Heart left ventricle (tissue), 16 donors: ENCODE results near the gene PCIF1. TPM values are rescaled to one million over a fixed set of nuclear protein-coding genes. Genes with fewer than 3 reads are reported as not detected.

Experiments
- ATAC-seq, 4 donors: fragments of 200-7000 bp; cut with Tn5 transposase; one replicate each; pipeline ENCODE4 v1.9.1; 2020 to 2022; ENCODE audit warnings: moderate library complexity in 4 of 4, mild to moderate bottlenecking in 3 of 4, moderate number of reproducible peaks in 1 of 4
- DNase-seq, 5 donors: peaks; one replicate each; pipeline ENCODE4 v3.0.0-alpha.2; 2020
- H3K27ac ChIP-seq, 12 donors: fragments of 200-600 bp; sonication (generic) in 4 of 12; one replicate each; pipeline versions ENCODE4 v1.5.0 to v1.8.0; 2016 to 2022; ENCODE audit warnings: mild to moderate bottlenecking in 2 of 12
- H3K27me3 ChIP-seq, 9 donors: fragments of 200-600 bp; sonication (generic) in 2 of 9; one replicate each; pipeline versions ENCODE4 v1.5.1 to v1.8.0; 2016 to 2022; ENCODE audit warnings: mild to moderate bottlenecking in 3 of 9
- H3K36me3 ChIP-seq, 9 donors: fragments of 200-600 bp; sonication (generic) in 2 of 9; one replicate each; pipeline versions ENCODE4 v1.5.0 to v1.8.0; 2018 to 2022; ENCODE audit warnings: mild to moderate bottlenecking in 2 of 9
- H3K4me1 ChIP-seq, 12 donors: fragments of 200-600 bp; sonication (generic) in 4 of 12; one replicate each; pipeline versions ENCODE4 v1.5.0 to v1.8.0; 2016 to 2022; ENCODE audit warnings: mild to moderate bottlenecking in 3 of 12
- H3K4me3 ChIP-seq, 12 donors: fragments of 200-600 bp; sonication (generic) in 4 of 12; one replicate each; pipeline versions ENCODE4 v1.5.0 to v1.8.0; 2017 to 2022; ENCODE audit warnings: mild to moderate bottlenecking in 9 of 12, moderate library complexity in 4 of 12
- H3K9me3 ChIP-seq, 12 donors: fragments of 200-600 bp; sonication (generic) in 4 of 12; one replicate each; pipeline versions ENCODE4 v1.5.0 to v1.8.0; 2016 to 2022; ENCODE audit warnings: mild to moderate bottlenecking in 1 of 12
- CTCF ChIP-seq, 12 donors: fragments of 200-600 bp; sonication (generic) in 4 of 12; IDR thresholded peaks; one replicate each; pipeline versions ENCODE4 v1.5.0 to v1.8.0; 2018 to 2022; ENCODE audit warnings: antibody characterized with exemption in 12 of 12, mild to moderate bottlenecking in 5 of 12
- POLR2A ChIP-seq, 2 donors: fragments of 450-650 bp; IDR thresholded peaks; one replicate each; pipeline ENCODE4 v1.6.1; 2017; ENCODE audit warnings: antibody characterized with exemption in 2 of 2, mild to moderate bottlenecking in 2 of 2, moderate library complexity in 2 of 2
- WGBS, 4 donors: extraction: QIAGEN DNeasy Blood & Tissue Kit in 2 of 4; methylation state at CpG; one replicate each; pipeline versions ENCODE4 v1.1.5 to v1.1.7; 2013 to 2018; 5-methylcytosine and 5-hydroxymethylcytosine counted together
- intact Hi-C, 10 donors: fragments of 100-400 bp; cut with DNase I; formaldehyde crosslinking; loops; one replicate each; pipeline versions ENCODE4 v1.11.1 to v1.14.2; 2022
- polyA plus RNA-seq, 2 donors: library from polyadenylated mRNA; stranded (reverse); fragments of 200-250 nt; gene quantifications; one replicate each; pipeline ENCODE4 v1.2.3, GENCODE V29; 2013
- total RNA-seq, 9 donors: library from RNA; depleted of rRNA in 2 of 9; stranded (reverse); fragments of >200 nt in 2 of 9; fragmentation: NEBNext Ultra II Directional in 3 of 9; extraction: Animal tissue kit (Norgen Biotek cat#: 25700) in 3 of 9; gene quantifications; one replicate each; pipeline versions ENCODE4 v1.1.0 to v1.2.4, GENCODE V29; 2016 to 2023
- donor health status: ischemic (EF 13 %, LVEDD 7.1; RV severe dilation, severe dysfunction).
- donor health status: healthy with polysubstance abuse.
- donor health status: DM: no; HTN: yes; CAD: no.
- donor health status: DM: no; HTN: no; CAD: no.
- donor health status: ischemic (EF 25% LVEDD 6.9; RV normal size, moderate dysfunction).
- donor health status: ischemic (EF 25% LVEDD 5.7; RV mildly dilated, moderate dysfunction).
- donor health status: healthy.
- donor health status: DM: yes; HTN: yes; CAD: no.
- donor health status: ischemic (EF 35%, LVEDD 5.7; RV mildly dilated, moderate dysfunction).
- donor health status: nonischemic (EF 11% LVEDD 7.7; RV severe dilation, severe dysfunction).
- donor health status: DM: yes; HTN: yes; CAD: no.
- donor health status: PGD.
- donor health status: ischemic (EF 29% LVEDD 5.4; RV normal size, mild dysfunction).
- donor health status: nonischemic (EF 23%, LVEDD 6.1; RV moderate dilation, normal function).

PCIF1 gene
- total and polyA plus RNA-seq, 11 donors = 17.5 to 40.2 (median 28.2) TPM

GRCh38 chr20:45949542-45950329 is 15.3 kb downstream of the PCIF1 start:
- ATAC-seq (peak in 1 of 4 donors; percentile 3), DNase-seq (no peak)
- peaks cover 0 to 29% (median 0%) of the 10 kb centered on the region in 12 donors for H3K4me1 ChIP-seq
- no peaks in the 10 kb centered on the region for H3K9me3 ChIP-seq
- WGBS, 4 donors = 76 to 94% (median 82%) methylated on average over 7 to 13 of the region's 13 CpGs
- TF ChIP-seq POLR2A (IDR thresholded peaks at IDR 0.05) = no peak
- TF ChIP-seq CTCF (IDR thresholded peaks at IDR 0.05) = no peak
- H3K27ac ChIP-seq = no peak overlapping the region
- no peak overlapping the region for H3K4me3 ChIP-seq
- intact Hi-C loops = no loop called here
- H3K27me3 ChIP-seq = no peaks in the 10 kb centered on the region
- H3K36me3 ChIP-seq = peaks cover 0 to 100% (median 92%) of the 10 kb centered on the region in 9 donors

- no peak overlapping the region for H3K4me3 ChIP-seq
These were observed 15.8 kb downstream of the PCIF1 start for GRCh38 chr20:45950330-45950646.

GRCh38 chr20:45951925-45952834 is 17.7 kb downstream of the PCIF1 start:
- WGBS, 4 donors = 90 to 95% (median 94%) methylated on average over 15 to 19 of the region's 19 CpGs
- Histone ChIP-seq H3K27me3 (no peaks in the 10 kb centered on the region), H3K27ac (no peak overlapping the region), H3K4me1 (peaks cover 0 to 5% (median 0%) of the 10 kb centered on the region in 12 donors), H3K9me3 (no peaks in the 10 kb centered on the region), H3K4me3 (no peak overlapping the region), H3K36me3 (peaks cover 0 to 99% (median 84%) of the 10 kb centered on the region in 9 donors)
- no peak for ATAC-seq
- intact Hi-C loops = no loop called here
- no peak for DNase-seq
- no peak for TF ChIP-seq POLR2A (IDR thresholded peaks at IDR 0.05)
- no peak for TF ChIP-seq CTCF (IDR thresholded peaks at IDR 0.05)

More at GRCh38 chr20:45950330-45950646, 15.8 kb downstream of the PCIF1 start:
- TF ChIP-seq CTCF (IDR thresholded peaks at IDR 0.05) (no peak), POLR2A (IDR thresholded peaks at IDR 0.05) (no peak)
- H3K4me1 ChIP-seq = peaks cover 0 to 24% (median 0%) of the 10 kb centered on the region in 12 donors
- H3K27me3 ChIP-seq = no peaks in the 10 kb centered on the region
- no peak overlapping the region for H3K27ac ChIP-seq
- peaks cover 0 to 100% (median 87%) of the 10 kb centered on the region in 9 donors for H3K36me3 ChIP-seq
- DNase-seq (no peak), ATAC-seq (no peak)
- intact Hi-C loops = no loop called here
- no peaks in the 10 kb centered on the region for H3K9me3 ChIP-seq
- WGBS, 4 donors = 88 to 94% (median 90%) methylated on average over 6 to 9 of the region's 9 CpGs

GRCh38 chr20:45952861-45953260 is 18.4 kb downstream of the PCIF1 start:
- TF ChIP-seq CTCF (IDR thresholded peaks at IDR 0.05) (no peak), POLR2A (IDR thresholded peaks at IDR 0.05) (no peak)
- Histone ChIP-seq H3K27ac (no peak overlapping the region), H3K27me3 (no peaks in the 10 kb centered on the region), H3K4me1 (no peaks in the 10 kb centered on the region), H3K9me3 (no peaks in the 10 kb centered on the region), H3K36me3 (peaks cover 0 to 99% (median 84%) of the 10 kb centered on the region in 9 donors), H3K4me3 (no peak overlapping the region)
- no peak for ATAC-seq
- intact Hi-C loops = no loop called here
- 92 to 93% (median 92%) methylated on average over 5 of the region's 5 CpGs for WGBS, 4 donors
- DNase-seq = peak in 1 of 5 donors; percentile 12
